ENCODE measurements around the gene TOMM40L.

DNA sequence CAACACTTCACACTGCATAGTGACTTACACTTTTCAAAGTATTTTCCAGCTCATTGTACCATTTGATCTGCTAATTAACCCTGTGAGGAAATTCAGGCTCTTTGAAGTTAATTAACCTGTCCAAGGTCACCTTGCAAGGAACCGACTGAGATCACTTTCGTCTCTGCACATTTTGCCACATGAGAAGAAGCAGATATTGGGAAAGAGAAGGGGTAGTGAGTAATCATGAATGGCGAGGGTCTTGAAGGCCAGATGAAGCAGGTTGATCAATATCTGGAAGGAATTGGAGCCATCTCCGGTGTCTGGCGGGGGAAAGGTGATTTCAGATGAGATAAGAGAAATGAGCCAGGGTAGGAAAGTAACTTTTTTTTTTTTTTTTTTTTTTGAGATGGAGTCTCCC lies 5.9 kb upstream of the TOMM40L start:
- no peak for TF ChIP-seq POLR2AphosphoS5 (IDR thresholded peaks at IDR 0.05; ENCODE audit: low read depth, low read length)
- TF ChIP-seq TAF1 (IDR thresholded peaks at IDR 0.05; ENCODE audit: borderline replicate concordance, insufficient read depth, low read length): no peak
